Mesendoderm (in vitro differentiated cells): ENCODE results near the gene PRDM12.

Experiments
- DNase-seq: peaks from one replicate; pipeline ENCODE4 v3.0.0; 2013
- H2AK5ac ChIP-seq: 2 replicates; pipeline ENCODE4 v1.6.1; 2013; ENCODE audit warnings: low read length, inconsistent platforms
- H2BK120ac ChIP-seq: 2 replicates; pipeline ENCODE4 v1.6.1; 2013; ENCODE audit warnings: low read depth, mild to moderate bottlenecking, low read length, moderate library complexity, mixed read lengths
- H2BK15ac ChIP-seq: replicated peaks from 2 replicates; pipeline ENCODE4 v1.6.1; 2013; ENCODE audit warnings: low read depth, mild to moderate bottlenecking, moderate library complexity
- H2BK5ac ChIP-seq: 2 replicates; pipeline ENCODE4 v1.6.1; 2013; ENCODE audit warnings: low read length, inconsistent platforms
- H3K18ac ChIP-seq: 2 replicates; pipeline ENCODE4 v1.6.1; 2013; ENCODE audit warnings: mild to moderate bottlenecking, low read length, mixed read lengths
- H3K23ac ChIP-seq: one replicate; pipeline ENCODE4 v1.6.1; 2013; ENCODE audit warnings: low read length
- H3K27ac ChIP-seq: 2 replicates; pipeline ENCODE4 v1.5.1; 2013; ENCODE audit warnings: low read depth, mild to moderate bottlenecking, inconsistent platforms, low read length, moderate library complexity
- H3K27me3 ChIP-seq: 2 replicates; pipeline ENCODE4 v1.6.1; 2013; ENCODE audit warnings: low read length, control low read depth, mild to moderate bottlenecking, inconsistent platforms; ENCODE audit not compliant: insufficient read depth, poor library complexity
- H3K36me3 ChIP-seq: 2 replicates; pipeline ENCODE4 v1.6.1; 2013; ENCODE audit warnings: low read length, inconsistent platforms; ENCODE audit not compliant: control insufficient read depth, insufficient read depth
- H3K4ac ChIP-seq: one replicate; pipeline ENCODE4 v1.6.1; 2013; ENCODE audit warnings: low read depth, mild to moderate bottlenecking, low read length, moderate library complexity
- H3K4me1 ChIP-seq: 2 replicates; pipeline ENCODE4 v1.6.1; 2013; ENCODE audit warnings: low read depth, low read length, inconsistent platforms; ENCODE audit not compliant: control insufficient read depth
- H3K4me2 ChIP-seq: 2 replicates; pipeline ENCODE4 v1.6.1; 2013; ENCODE audit warnings: low read length
- H3K4me3 ChIP-seq: 2 replicates; pipeline ENCODE4 v1.5.1; 2013; ENCODE audit warnings: mild to moderate bottlenecking, low read length
- H3K56ac ChIP-seq: one replicate; pipeline ENCODE4 v1.6.1; 2013; ENCODE audit warnings: low read length
- H3K79me1 ChIP-seq: 2 replicates; pipeline ENCODE4 v1.6.1; 2013; ENCODE audit warnings: low read length, inconsistent platforms
- H3K79me2 ChIP-seq: 2 replicates; pipeline ENCODE4 v1.6.1; 2013; ENCODE audit warnings: mild to moderate bottlenecking, low read length; ENCODE audit not compliant: control insufficient read depth, insufficient read depth
- H3K9ac ChIP-seq: 2 replicates; pipeline ENCODE4 v1.6.1; 2013; ENCODE audit warnings: low read length, inconsistent platforms
- H4K5ac ChIP-seq: one replicate; pipeline ENCODE4 v1.6.1; 2013; ENCODE audit warnings: low read length
- H4K8ac ChIP-seq: one replicate; pipeline ENCODE4 v1.6.1; 2013; ENCODE audit warnings: low read depth, mild to moderate bottlenecking, control low read depth, low read length, moderate library complexity
- WGBS: extraction: QIAGEN DNeasy Blood & Tissue Kit; methylation state at CpG from one replicate; pipeline ENCODE4 v1.1.7; 2013; ENCODE audit warnings: low lambda C conversion rate, missing lambda C conversion rate; ENCODE audit not compliant: insufficient coverage; ENCODE audit errors: extremely low coverage; 5-methylcytosine and 5-hydroxymethylcytosine counted together

The PRDM12 gene

DNA sequence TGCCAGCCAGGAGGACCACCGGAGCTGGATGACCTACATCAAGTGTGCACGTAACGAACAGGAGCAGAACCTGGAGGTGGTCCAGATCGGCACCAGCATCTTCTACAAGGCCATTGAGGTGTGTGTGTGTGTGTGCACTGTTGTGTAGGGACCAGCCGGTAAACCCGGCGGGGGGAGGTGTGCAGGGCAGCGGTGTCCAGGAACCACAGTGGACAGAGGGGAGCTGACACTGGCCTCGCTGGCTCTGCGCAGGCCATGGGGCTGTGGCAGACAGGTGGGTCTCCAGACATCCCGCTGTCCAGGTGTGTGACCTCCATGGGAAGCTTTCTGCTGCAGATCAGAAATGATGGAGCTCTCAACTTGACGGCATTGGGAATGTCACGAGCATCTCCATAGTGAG, 3.8 kb downstream of the PRDM12 start:
- DNase-seq, result no peak
- H3K18ac ChIP-seq, result no peak overlapping the region
- no peak overlapping the region for H3K4ac ChIP-seq
- H3K27ac ChIP-seq, result no peak overlapping the region
- H3K79me2 ChIP-seq, result no peaks in the 10 kb centered on the region
- H3K4me2 ChIP-seq, result no peak overlapping the region
- H4K8ac ChIP-seq, result no peak overlapping the region
- WGBS, result no CpG with 5 or more reads among the region's 13 CpGs
- no peaks in the 10 kb centered on the region for H3K4me1 ChIP-seq
- no peak overlapping the region for H3K4me3 ChIP-seq
- no peak overlapping the region for H2BK15ac ChIP-seq
- H3K23ac ChIP-seq, result no peak overlapping the region
- H3K56ac ChIP-seq, result no peak overlapping the region
- H3K27me3 ChIP-seq, result peaks cover 50% of the 10 kb centered on the region
- H4K5ac ChIP-seq, result no peak overlapping the region
- H2AK5ac ChIP-seq, result no peak overlapping the region
- no peaks in the 10 kb centered on the region for H3K36me3 ChIP-seq
- no peak overlapping the region for H2BK5ac ChIP-seq
- no peaks in the 10 kb centered on the region for H3K79me1 ChIP-seq
- no peak overlapping the region for H2BK120ac ChIP-seq
- H3K9ac ChIP-seq, result no peak overlapping the region

DNA sequence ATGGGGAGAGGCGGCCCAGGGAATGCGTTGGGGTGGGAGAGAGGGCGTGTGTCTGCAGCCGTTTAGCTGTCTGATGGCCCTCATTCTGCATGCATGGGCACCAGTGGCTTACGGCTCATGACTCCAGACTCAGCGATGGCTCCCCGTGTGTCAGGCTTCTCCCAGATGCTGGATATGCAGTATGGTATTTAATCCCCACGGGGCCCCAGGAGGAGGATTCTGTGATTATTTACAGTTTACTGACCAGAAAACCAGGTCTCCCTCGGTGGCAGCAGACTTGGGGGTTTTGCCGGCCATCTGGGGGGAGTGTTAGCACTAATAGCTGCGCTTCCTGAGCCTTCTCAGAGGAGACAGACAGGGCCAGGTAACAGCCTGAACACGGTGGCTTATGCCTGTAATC, 4.3 kb downstream of the PRDM12 start:
- Histone ChIP-seq H2BK5ac (no peak overlapping the region), H3K4me2 (no peak overlapping the region), H3K27ac (no peak overlapping the region), H3K4me3 (no peak overlapping the region), H4K8ac (no peak overlapping the region), H2AK5ac (no peak overlapping the region), H3K23ac (no peak overlapping the region), H3K4me1 (no peaks in the 10 kb centered on the region), H3K79me2 (no peaks in the 10 kb centered on the region), H3K4ac (no peak overlapping the region), H3K18ac (no peak overlapping the region), H2BK120ac (no peak overlapping the region), H3K9ac (no peak overlapping the region), H3K79me1 (no peaks in the 10 kb centered on the region), H3K27me3 (peaks cover 45% of the 10 kb centered on the region), H2BK15ac (no peak overlapping the region), H3K56ac (no peak overlapping the region), H4K5ac (no peak overlapping the region), H3K36me3 (no peaks in the 10 kb centered on the region)
- DNase-seq, result no peak
- no CpG with 5 or more reads among the region's 12 CpGs for WGBS

DNA sequence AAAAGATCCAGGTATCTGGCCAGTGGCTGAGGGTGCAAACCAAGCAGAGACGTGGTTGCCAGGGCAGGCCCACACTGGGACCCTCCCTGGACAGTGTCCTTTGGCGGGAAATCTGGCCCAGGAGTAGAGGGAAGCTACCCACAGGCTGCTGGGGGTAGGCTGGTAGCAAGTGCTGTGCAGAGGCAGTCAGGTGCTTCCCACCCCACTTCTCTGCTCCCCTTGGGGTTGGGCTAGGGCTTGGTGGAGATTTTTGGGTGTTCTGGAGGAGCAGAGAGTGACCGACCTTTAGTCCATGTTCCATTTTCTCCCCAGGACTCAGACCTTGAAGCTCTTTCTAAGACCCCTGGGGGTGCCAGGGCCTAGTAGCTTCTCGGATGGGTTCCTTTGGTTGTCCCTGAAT, 5.6 kb downstream of the PRDM12 start:
- Histone ChIP-seq H3K79me2 (no peaks in the 10 kb centered on the region), H2AK5ac (no peak overlapping the region)

DNA sequence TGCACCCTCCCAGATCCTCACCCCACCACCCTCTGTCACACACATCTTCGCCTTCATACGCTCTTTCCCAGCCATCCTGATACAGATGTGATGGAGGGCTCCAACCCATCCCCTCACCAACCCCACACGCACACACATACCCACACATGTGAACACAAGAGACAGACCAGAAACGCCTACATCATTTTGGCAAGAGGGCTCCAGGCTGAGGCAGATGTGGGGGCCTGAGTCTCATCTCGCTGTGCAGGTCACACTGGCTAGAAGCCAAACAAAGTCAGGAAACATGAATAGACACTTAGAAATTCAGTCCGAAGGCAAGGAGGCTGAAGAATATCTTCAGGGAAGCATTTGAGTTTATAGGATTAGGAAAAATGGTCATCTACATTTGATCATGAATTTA, 6.2 kb downstream of the PRDM12 start:
- Histone ChIP-seq H3K79me1 (no peaks in the 10 kb centered on the region), H4K5ac (no peak overlapping the region), H3K4me2 (no peak overlapping the region), H3K4me1 (no peaks in the 10 kb centered on the region), H3K27me3 (peaks cover 27% of the 10 kb centered on the region), H3K56ac (no peak overlapping the region), H4K8ac (no peak overlapping the region), H3K9ac (no peak overlapping the region), H3K79me2 (no peaks in the 10 kb centered on the region), H3K27ac (no peak overlapping the region), H2AK5ac (no peak overlapping the region), H3K18ac (no peak overlapping the region), H3K4ac (no peak overlapping the region), H3K4me3 (no peak overlapping the region), H2BK120ac (no peak overlapping the region), H3K36me3 (no peaks in the 10 kb centered on the region), H2BK5ac (no peak overlapping the region), H3K23ac (no peak overlapping the region), H2BK15ac (no peak overlapping the region)
- no CpG with 5 or more reads among the region's 6 CpGs for WGBS
- DNase-seq, result no peak

More for the DNA sequence above, 5.6 kb downstream of the PRDM12 start:
- no peak overlapping the region for H2BK15ac ChIP-seq
- H3K4me1 ChIP-seq, result no peaks in the 10 kb centered on the region
- no peak overlapping the region for H3K56ac ChIP-seq
- DNase-seq, result no peak
- H3K4me2 ChIP-seq, result no peak overlapping the region
- H2BK120ac ChIP-seq, result no peak overlapping the region
- H3K4ac ChIP-seq, result no peak overlapping the region
- H4K5ac ChIP-seq, result no peak overlapping the region
- no peaks in the 10 kb centered on the region for H3K79me1 ChIP-seq
- H3K27me3 ChIP-seq, result peaks cover 32% of the 10 kb centered on the region
- H3K36me3 ChIP-seq, result no peaks in the 10 kb centered on the region
- H3K23ac ChIP-seq, result no peak overlapping the region
- H3K27ac ChIP-seq, result no peak overlapping the region
- no peak overlapping the region for H3K9ac ChIP-seq
- WGBS, result no CpG with 5 or more reads among the region's 4 CpGs
- no peak overlapping the region for H3K18ac ChIP-seq
- H3K4me3 ChIP-seq, result no peak overlapping the region
- no peak overlapping the region for H4K8ac ChIP-seq
- no peak overlapping the region for H2BK5ac ChIP-seq

DNA sequence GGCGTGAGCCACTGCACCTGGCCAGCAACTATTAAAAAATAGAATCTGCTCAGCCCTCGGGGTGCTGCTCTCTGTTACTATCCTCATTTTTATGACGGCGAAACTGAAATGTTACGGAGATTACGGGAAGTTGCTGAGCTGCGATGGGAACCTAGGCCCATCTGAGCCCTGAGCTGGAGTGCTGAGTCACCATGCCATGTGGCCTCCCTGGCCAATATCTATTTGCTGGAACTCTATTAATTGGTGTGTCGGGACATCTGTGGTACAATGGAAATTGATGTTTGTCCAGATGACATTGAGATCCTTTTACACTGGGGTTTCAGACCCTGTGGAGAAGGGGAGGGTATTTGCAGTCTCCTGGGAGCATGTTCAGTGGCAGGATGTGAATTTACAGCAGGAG, 8.1 kb downstream of the PRDM12 start:
- Histone ChIP-seq H4K5ac (no peak overlapping the region), H3K79me1 (no peaks in the 10 kb centered on the region), H2BK15ac (no peak overlapping the region), H3K79me2 (no peaks in the 10 kb centered on the region), H3K18ac (no peak overlapping the region), H3K9ac (no peak overlapping the region), H3K4me2 (no peak overlapping the region), H3K36me3 (no peaks in the 10 kb centered on the region), H3K27me3 (peaks cover 10% of the 10 kb centered on the region), H3K4ac (no peak overlapping the region), H4K8ac (no peak overlapping the region), H2BK120ac (no peak overlapping the region), H3K4me1 (no peaks in the 10 kb centered on the region), H3K4me3 (no peak overlapping the region), H3K56ac (no peak overlapping the region), H2AK5ac (no peak overlapping the region), H2BK5ac (no peak overlapping the region), H3K23ac (no peak overlapping the region), H3K27ac (no peak overlapping the region)
- no CpG with 5 or more reads among the region's 8 CpGs for WGBS
- DNase-seq, result no peak

DNA sequence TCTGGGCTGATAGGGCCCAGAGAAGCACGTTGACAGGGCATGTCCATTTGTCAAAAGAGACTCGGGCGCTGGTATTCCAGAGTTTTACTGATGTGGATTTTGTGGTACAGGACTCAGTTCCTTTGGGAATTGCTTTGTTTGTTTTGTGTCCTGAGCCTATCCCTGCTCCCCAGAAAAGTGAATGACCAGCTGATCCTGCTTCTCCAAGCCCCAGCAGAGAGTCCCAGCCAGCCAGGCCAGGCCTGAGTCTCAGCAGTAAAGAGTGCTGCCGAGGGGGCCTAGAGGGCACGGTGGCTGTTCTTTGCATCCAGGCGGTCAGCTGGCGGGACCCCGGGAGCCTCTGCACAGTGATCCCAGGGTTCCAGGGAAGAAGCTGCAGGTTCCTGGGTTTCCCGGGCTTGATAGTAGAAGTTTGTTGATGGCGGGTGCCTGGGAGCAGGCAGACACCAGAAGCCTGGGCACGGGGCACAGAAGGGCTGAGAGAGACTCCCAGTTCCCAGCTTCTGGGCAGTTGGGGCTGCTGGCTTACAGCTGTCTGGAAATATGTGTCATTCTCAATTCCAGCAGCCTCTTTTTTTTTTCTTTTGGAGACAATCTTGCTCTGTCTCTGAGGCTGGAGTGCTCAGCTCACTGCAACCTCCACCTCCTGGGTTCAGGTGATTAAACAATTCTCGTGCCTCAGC, 8.7 kb downstream of the PRDM12 start:
- Histone ChIP-seq H3K4me1 (no peaks in the 10 kb centered on the region), H3K27ac (no peak overlapping the region), H3K18ac (no peak overlapping the region), H2BK15ac (no peak overlapping the region), H3K23ac (no peak overlapping the region), H3K4me2 (no peak overlapping the region), H3K79me1 (no peaks in the 10 kb centered on the region), H2BK5ac (no peak overlapping the region), H3K4ac (no peak overlapping the region), H2BK120ac (no peak overlapping the region), H2AK5ac (no peak overlapping the region), H3K4me3 (no peak overlapping the region), H3K9ac (no peak overlapping the region), H3K36me3 (no peaks in the 10 kb centered on the region), H4K8ac (no peak overlapping the region), H3K79me2 (no peaks in the 10 kb centered on the region), H3K56ac (no peak overlapping the region), H4K5ac (no peak overlapping the region), H3K27me3 (peaks cover 4% of the 10 kb centered on the region)
- no CpG with 5 or more reads among the region's 12 CpGs for WGBS
- no peak for DNase-seq
